IPS-NIHi7 (cell line): ENCODE measurements around the gene TAGLN2.

Experiments
- DNase-seq: peaks from one replicate; pipeline ENCODE4 v3.0.0; 2012; ENCODE audit warnings: mixed read lengths; ENCODE audit errors: extremely low spot score

TAGLN2 gene

DNA sequence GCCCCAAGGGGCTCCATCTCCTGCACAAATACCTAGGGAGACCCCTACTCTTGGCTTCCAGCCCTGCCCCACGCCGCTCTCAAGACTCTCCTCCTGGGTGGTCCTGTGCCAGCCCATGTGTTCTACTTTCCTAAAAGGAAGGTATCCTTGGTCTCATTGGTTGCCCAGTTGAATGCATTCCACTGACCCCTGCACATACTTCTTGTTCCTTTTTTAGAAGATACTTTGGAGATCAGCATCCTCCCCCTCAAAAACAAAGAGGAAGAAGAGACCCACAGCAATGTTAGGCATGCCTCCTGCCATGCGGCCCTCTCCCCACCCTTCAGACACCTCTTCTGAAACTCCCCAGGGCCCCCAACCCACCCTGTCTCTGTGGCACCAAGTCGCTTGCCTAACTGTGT, 24.7 kb upstream of the TAGLN2 start:
- DNase-seq, result no peak

GRCh38 chr1:159949123-159949522, 23.8 kb upstream of the TAGLN2 start:
- DNase-seq, result no peak

DNA sequence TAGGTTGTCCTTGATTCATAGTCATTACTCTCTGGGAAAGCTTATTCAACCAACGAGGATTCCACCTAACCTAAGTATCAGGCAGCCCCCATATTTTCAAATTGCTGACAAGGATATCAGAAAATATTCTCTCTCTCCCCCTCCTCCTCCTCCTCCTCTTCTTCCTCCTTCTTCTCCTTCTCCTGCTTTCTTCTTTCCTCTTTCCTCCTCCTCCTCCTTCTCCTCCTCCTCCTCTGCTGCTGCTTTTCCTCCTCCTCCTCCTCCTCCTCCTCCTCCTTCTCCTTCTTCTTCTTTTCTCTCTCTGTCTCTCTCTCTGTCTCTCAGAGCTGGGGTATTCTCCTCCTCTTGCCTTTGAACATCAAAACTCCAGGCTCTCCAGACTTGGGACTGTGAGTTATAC, 22.6 kb upstream of the TAGLN2 start:
- DNase-seq, result no peak

GRCh38 chr1:159946242-159947187, 21.2 kb upstream of the TAGLN2 start:
- DNase-seq, result no peak

DNA sequence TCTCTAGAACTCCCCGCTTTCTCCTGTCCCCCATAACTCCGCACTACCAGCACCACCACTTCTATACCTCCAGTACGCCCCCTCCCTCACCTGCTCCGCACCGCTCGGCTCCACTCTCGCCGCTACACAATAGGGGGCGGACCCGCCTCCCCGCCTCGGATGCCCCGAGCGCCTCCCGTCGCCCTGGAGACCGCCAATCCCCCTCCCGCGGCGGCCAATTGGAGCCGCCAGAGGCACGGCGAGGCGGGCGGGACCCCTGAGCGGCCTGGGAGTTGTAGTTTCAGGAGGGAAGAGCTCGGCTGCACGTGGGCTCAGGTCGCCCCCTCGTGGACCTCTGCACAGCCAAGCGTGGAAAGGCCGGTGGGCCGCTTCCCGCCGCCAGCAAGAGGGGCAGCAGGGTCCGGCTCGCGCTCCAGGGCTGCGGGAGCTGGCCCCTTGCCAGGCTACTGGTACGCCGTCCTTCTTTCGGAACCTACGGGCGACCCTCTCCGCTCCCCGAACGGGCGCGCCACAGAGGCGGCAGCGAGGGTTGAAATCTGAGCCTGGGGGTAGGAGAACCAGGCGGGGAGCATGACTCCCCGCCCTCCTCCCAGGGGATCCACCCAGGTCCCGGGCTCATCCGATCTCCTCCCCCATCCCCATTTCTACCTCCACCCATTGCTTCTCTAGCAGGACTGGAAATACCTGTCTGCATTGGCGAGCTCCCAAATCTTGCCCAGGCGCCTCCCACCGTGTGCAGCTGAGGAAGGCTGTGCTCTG, 20.4 kb upstream of the TAGLN2 start, which contains the start of gene IGSF9:
Gene IGSF9 (minus strand): TSS at position 131 of the 759 bp plus-strand sequence. CDS start 2,159 bp downstream, outside the sequence.
- peak; percentile 95 for DNase-seq

DNA sequence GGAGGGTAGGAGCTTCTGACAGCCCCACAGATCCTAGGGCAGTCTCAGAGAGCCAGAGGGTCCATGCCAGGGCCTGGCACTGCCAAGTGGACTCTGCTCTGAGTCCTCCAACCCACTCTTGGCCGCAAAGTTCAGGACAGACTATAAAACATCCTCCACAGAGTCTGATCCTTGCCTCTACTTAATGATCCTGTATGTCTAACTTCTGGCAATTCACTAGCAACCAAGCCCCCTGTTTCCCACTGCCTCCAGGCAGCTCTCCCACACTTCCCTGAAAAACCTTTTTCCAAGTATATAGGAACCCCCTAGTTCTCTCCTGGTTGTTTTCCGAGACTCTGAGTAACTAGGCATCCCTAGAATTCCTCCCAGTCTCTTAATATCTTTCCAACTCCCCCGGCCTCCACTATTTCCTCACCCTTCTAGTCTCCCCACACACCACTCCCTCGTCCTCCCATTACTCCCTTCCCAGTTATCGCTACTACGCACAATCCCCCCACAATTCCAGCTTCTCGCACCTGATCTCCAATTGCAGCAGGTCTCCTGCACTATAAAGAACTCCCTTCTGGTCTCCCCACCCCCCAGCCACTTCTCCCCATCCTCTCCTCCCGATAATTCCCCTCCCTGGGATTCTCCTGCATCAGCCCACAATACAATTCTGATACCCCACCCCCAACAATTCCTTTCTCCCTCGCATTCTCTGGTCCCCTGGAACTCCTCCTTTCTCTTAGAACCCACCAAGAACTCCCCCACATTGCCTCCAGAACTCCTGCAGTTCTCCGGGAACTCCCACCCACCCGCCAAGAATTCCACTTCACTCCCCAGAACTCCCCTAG, 19.5 kb upstream of the TAGLN2 start:
- DNase-seq, result no peak

- no peak for DNase-seq
These were observed 18.8 kb upstream of the TAGLN2 start for GRCh38 chr1:159943908-159944622.

GRCh38 chr1:159943278-159943640, 18.0 kb upstream of the TAGLN2 start:
- DNase-seq, result no peak

GRCh38 chr1:159942632-159943277, 17.4 kb upstream of the TAGLN2 start:
- no peak for DNase-seq

- no peak for DNase-seq
These were observed 16.6 kb upstream of the TAGLN2 start for GRCh38 chr1:159941591-159942560.

- DNase-seq, result no peak
These were observed 15.8 kb upstream of the TAGLN2 start for GRCh38 chr1:159941141-159941540.

GRCh38 chr1:159940006-159940620, 14.8 kb upstream of the TAGLN2 start:
- no peak for DNase-seq

- no peak for DNase-seq
These were observed 14.3 kb upstream of the TAGLN2 start for GRCh38 chr1:159939678-159940002.

DNA sequence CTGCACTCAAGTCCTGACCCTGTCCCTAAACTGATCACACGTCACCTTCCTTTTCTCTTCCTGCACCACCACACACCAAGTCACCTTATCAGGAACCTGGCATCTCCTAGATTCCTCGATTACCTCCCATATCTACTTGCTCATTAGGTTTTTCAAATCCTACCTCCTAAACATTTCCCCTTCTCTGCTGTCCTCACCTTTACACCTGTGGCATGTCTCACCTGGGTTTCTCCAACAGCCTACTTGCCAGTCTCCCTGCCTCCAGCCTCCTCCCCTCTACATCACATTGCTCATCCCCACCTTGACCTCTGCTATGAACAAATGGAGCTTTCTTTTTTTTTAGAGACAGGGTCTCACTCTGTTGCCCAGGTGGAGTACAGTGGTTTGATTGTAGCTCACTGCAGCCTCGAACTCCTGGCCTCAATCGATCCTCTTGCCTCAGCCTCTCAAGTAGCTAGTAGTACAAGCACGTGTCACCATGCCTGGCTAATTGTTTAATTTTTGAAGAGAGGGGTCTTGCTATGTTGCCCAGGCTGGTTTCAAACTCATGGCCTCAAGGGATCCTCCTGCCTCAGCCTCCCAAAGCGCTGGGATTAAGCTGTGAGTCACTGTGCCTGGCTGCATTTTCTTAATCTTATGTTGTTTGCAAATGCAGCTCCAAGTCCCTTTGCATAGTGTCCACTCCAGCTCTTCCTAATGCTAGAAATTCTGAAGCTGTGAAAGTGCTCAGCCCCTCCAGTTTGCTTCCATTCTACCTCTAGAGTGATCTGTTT, 13.8 kb upstream of the TAGLN2 start:
- no peak for DNase-seq

- no peak for DNase-seq
These were observed 13.0 kb upstream of the TAGLN2 start for GRCh38 chr1:159938211-159938852.

- DNase-seq, result no peak
These were observed 11.9 kb upstream of the TAGLN2 start for GRCh38 chr1:159937054-159937750.

DNA sequence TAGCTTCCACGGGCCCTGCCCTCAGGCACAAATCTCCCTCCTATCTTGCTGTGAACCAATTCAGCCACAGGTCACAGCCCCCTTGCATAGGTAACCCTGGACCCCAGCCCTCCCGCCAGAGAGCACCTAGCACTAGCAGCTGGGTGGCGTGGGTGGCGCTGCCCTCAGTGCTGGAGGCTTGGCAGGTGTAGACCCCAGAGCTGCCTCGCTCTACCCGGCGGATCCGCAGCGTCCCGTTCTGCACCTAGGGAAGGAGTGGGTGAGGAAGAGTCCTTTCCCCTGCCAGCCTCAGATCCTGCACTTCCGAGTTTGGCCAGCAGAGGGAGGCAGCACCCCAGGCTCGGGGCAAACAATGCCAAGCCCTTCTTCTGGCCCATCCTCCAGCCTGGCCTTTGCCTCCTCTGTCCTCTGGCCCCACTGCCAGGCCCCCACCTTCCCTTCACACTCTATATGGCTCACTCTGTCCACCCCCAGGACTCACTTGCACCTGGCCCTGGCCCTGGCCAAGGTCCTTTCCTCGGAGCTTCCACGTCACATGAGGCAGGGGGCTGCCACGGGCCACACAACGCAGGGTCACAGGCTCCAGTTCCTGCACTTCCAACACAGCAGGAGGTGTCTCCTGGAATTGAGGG, 11.1 kb upstream of the TAGLN2 start:
- DNase-seq, result peak; percentile 89
